ENCODE results near the gene HMGCL. TPM values are rescaled to one million over a fixed set of nuclear protein-coding genes. Genes with fewer than 3 reads are reported as not detected.

Gene HMGCL
- total RNA-seq, 4 donors from 2014 or later, result 19.2 to 47.1 (median 41.4) TPM

- ATAC-seq (ENCODE audit: low FRiP score), result no peak
- TF ChIP-seq, protein P1, sequence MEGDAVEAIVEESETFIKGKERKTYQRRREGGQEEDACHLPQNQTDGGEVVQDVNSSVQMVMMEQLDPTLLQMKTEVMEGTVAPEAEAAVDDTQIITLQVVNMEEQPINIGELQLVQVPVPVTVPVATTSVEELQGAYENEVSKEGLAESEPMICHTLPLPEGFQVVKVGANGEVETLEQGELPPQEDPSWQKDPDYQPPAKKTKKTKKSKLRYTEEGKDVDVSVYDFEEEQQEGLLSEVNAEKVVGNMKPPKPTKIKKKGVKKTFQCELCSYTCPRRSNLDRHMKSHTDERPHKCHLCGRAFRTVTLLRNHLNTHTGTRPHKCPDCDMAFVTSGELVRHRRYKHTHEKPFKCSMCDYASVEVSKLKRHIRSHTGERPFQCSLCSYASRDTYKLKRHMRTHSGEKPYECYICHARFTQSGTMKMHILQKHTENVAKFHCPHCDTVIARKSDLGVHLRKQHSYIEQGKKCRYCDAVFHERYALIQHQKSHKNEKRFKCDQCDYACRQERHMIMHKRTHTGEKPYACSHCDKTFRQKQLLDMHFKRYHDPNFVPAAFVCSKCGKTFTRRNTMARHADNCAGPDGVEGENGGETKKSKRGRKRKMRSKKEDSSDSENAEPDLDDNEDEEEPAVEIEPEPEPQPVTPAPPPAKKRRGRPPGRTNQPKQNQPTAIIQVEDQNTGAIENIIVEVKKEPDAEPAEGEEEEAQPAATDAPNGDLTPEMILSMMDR (IDR thresholded peaks at IDR 0.05), result no peak
- no peak for DNase-seq (ENCODE audit: low spot score)
These were observed 56.5 kb downstream of the HMGCL start for GRCh38 chr1:23768733-23769132.

- DNase-seq (ENCODE audit: low spot score) (no peak), ATAC-seq (ENCODE audit: low FRiP score) (no peak)
- TF ChIP-seq, protein P1 (IDR thresholded peaks at IDR 0.05), result no peak
These were observed 62.1 kb downstream of the HMGCL start for GRCh38 chr1:23763041-23763577.

- no peak for ATAC-seq (ENCODE audit: low FRiP score)
- no peak for DNase-seq (ENCODE audit: low spot score)
- TF ChIP-seq, protein P1 (IDR thresholded peaks at IDR 0.05), result no peak
These were observed 66.0 kb downstream of the HMGCL start for GRCh38 chr1:23759277-23759676.

GRCh38 chr1:23757812-23758211 lies 67.4 kb downstream of the HMGCL start:
- ATAC-seq (ENCODE audit: low FRiP score) (no peak), DNase-seq (ENCODE audit: low spot score) (no peak)
- TF ChIP-seq, protein P1 (IDR thresholded peaks at IDR 0.05), result no peak

DNA sequence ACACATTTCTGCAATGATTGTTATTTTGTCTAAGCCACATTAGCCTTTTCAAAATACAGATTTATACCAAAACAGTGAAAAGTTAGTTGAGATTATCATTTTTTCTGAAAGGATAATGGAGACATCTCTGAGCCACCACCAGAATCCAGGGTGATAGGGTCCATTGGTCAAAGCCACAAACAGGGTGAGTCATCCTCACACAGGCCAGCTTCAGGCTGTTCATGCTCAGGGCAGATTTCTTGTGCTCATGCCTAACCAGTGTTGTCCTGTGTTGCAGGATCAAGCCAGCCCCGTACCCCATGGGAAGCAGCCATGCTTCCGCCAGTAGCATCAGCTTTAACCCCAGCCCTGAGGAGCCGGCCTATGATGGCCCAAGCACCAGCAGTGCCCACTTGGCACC lies 68.6 kb downstream of the HMGCL start:
- TF ChIP-seq, protein P1 (IDR thresholded peaks at IDR 0.05), result no peak
- ATAC-seq (ENCODE audit: low FRiP score), result peak; percentile 19
- no peak for DNase-seq (ENCODE audit: low spot score)

GRCh38 chr1:23752909-23753308 lies 72.3 kb downstream of the HMGCL start:
- TF ChIP-seq, protein P1 (IDR thresholded peaks at IDR 0.05), result no peak
- DNase-seq (ENCODE audit: low spot score) (no peak), ATAC-seq (ENCODE audit: low FRiP score) (no peak)

Other genes with a start within 250 kb of the HMGCL start
- gene RPL11, start 133.6 kb downstream of the HMGCL start, total RNA-seq, result 1,000 to 10,000 TPM in 2 of 4 donors, 100 to 1,000 TPM in 2; 867 to 1,131 (median 994) TPM
- 10 to 100 TPM; 44.1 to 73.7 (median 54.1) TPM for gene ELOA, start 82.0 kb downstream of the HMGCL start, total RNA-seq
- gene PITHD1, start 47.0 kb downstream of the HMGCL start, total RNA-seq, result 10 to 100 TPM; 44.3 to 58.8 (median 51.7) TPM
- 10 to 100 TPM; 36.0 to 54.0 (median 40.3) TPM for gene LYPLA2, start 34.3 kb downstream of the HMGCL start, total RNA-seq
- gene GALE, start 24.7 kb downstream of the HMGCL start, total RNA-seq, result 10 to 100 TPM; 15.6 to 19.4 (median 17.9) TPM
- gene FUCA1, start 42.9 kb upstream of the HMGCL start, total RNA-seq, result 10 to 100 TPM; 31.7 to 49.5 (median 45.7) TPM
- gene CNR2, start 87.9 kb upstream of the HMGCL start, total RNA-seq, result under 1 TPM in 2 of 4 donors, not detected in 2; 0.06 to 0.09 TPM
- 100 to 1,000 TPM; 139 to 173 (median 153) TPM for gene PNRC2, start 134.4 kb upstream of the HMGCL start, total RNA-seq
- gene SRSF10, start 154.9 kb upstream of the HMGCL start, total RNA-seq, result 100 to 1,000 TPM; 101 to 152 (median 120) TPM

All from omental fat pad (tissue), 4 donors.